PFSK-1 (cell line): Measurements from ENCODE around the gene EVA1A.

Experiments
- FOXP2 ChIP-seq: optimal IDR thresholded peaks from 2 replicates; pipeline ENCODE3; 2011; ENCODE audit warnings: borderline replicate concordance, control low read depth, inconsistent platforms; ENCODE audit not compliant: insufficient read depth; ENCODE audit errors: extremely low read length, extremely low read depth
- POLR2AphosphoS5 ChIP-seq: IDR thresholded peaks from 2 replicates; pipeline ENCODE4 v1.6.1; 2012; ENCODE audit warnings: low read depth, mild to moderate bottlenecking, control low read depth, low read length, moderate library complexity
- SIN3A ChIP-seq: IDR thresholded peaks from 2 replicates; pipeline ENCODE4 v1.6.1; 2012; ENCODE audit warnings: mild to moderate bottlenecking, low read length, moderate library complexity, borderline replicate concordance; ENCODE audit not compliant: insufficient read depth
- TAF1 ChIP-seq: IDR thresholded peaks from 2 replicates; pipeline ENCODE4 v1.6.1; 2012; ENCODE audit warnings: low read length, control low read depth, borderline replicate concordance; ENCODE audit not compliant: insufficient read depth
- TF ChIP-seq, protein P1 (sequence below), 2 experiments: IDR thresholded peaks; 2 replicates each; pipeline versions ENCODE4 v1.6.1 to v1.8.0; 2011 to 2012; ENCODE audit warnings: low read depth in 2 of 2, low read length in 2 of 2, control low read depth in 1 of 2, inconsistent platforms in 1 of 2, mild to moderate bottlenecking in 1 of 2, moderate library complexity in 1 of 2; ENCODE audit not compliant: insufficient read depth in 1 of 2

DNA sequence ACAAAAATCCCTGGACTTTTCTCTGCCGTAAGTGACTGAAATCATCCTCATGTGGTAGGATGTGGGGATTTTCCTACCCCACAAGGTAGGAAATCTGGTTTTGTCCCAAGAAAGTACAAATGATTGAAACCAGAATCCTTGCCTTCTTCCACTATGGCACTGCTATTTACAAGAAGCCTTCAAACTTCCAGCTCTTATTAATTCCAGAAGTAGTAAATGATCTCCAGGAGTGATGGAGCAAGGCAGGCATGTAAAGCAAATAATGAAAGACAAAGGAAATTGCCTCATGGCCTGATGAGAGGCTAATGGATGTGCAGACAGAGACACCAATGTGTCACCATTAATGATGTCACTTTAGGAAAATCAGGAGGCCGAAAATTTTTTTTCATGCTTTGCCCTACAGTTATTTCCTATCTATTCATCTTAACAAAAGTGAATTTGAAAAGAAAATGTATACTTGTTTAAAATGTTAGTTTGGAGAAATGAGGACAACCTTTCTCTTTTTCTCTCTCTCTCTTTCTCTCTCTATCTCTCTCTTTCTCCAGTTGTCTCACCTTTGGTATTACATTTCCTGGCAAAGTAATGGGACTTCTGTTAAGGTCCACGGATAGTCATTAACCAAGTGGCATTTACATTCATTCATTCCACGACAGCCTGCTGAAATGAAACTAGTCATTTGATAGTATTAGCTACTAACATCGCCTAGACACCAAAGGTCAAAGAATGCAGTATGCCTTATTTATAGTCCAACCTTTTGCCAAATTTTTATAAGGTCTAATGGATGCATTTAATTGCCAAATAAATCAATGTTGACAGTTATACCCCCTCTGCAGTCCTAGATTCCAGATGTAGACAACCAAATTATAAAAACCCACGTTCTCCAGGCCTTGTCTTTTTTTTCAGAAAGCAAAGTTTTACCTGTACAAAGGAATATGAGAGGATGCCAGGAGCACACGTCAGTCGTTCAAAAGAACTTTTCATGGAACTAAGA is 5.0 kb upstream of the EVA1A start:
- TF ChIP-seq POLR2AphosphoS5: no peak
- TF ChIP-seq, protein P1, sequence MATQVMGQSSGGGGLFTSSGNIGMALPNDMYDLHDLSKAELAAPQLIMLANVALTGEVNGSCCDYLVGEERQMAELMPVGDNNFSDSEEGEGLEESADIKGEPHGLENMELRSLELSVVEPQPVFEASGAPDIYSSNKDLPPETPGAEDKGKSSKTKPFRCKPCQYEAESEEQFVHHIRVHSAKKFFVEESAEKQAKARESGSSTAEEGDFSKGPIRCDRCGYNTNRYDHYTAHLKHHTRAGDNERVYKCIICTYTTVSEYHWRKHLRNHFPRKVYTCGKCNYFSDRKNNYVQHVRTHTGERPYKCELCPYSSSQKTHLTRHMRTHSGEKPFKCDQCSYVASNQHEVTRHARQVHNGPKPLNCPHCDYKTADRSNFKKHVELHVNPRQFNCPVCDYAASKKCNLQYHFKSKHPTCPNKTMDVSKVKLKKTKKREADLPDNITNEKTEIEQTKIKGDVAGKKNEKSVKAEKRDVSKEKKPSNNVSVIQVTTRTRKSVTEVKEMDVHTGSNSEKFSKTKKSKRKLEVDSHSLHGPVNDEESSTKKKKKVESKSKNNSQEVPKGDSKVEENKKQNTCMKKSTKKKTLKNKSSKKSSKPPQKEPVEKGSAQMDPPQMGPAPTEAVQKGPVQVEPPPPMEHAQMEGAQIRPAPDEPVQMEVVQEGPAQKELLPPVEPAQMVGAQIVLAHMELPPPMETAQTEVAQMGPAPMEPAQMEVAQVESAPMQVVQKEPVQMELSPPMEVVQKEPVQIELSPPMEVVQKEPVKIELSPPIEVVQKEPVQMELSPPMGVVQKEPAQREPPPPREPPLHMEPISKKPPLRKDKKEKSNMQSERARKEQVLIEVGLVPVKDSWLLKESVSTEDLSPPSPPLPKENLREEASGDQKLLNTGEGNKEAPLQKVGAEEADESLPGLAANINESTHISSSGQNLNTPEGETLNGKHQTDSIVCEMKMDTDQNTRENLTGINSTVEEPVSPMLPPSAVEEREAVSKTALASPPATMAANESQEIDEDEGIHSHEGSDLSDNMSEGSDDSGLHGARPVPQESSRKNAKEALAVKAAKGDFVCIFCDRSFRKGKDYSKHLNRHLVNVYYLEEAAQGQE (IDR thresholded peaks at IDR 0.05; ENCODE audit: insufficient read depth in 1 of 2, low read depth in 2 of 2, low read length in 2 of 2): no peak
- TF ChIP-seq TAF1: no peak
- TF ChIP-seq SIN3A: no peak
- TF ChIP-seq FOXP2: no peak
